GM23338 (cell line): ENCODE measurements around the gene ZNF775.

Experiments
- JUNB ChIP-seq: IDR thresholded peaks from one replicate; pipeline ENCODE4 v1.6.1; 2016; ENCODE audit warnings: antibody characterized with exemption; ENCODE audit not compliant: unreplicated experiment
- TF ChIP-seq, protein P1 (sequence below), 2 experiments: fragments of 200-600 bp in 1 of 2; sonication (generic) in 1 of 2; conservative IDR thresholded peaks; 2 replicates each; pipeline versions ENCODE4 v1.5.1 to v1.6.1; 2016 to 2017; ENCODE audit warnings: antibody characterized with exemption in 2 of 2, low read depth in 2 of 2, mild to moderate bottlenecking in 2 of 2, moderate library complexity in 1 of 2

DNA sequence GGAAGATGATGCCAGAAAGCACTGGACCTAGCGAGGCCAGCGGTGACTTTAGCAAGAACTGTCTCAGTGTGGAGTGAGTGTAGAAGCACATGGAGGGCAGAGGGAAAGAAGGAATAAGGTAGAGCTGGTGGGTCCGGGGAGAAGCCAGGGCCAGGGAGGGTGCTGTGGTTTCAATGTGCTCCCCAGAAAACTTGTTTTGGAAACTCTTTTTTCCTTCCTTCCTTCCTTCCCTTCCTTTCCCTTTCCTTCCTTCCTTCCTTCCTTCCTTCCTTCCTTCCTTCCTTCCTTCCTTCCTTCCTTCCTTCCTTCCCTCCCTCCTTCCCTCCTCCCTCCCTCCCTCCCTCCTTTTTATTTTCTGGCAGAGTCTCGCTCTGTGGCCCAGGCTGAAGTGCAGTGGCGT lies 32.2 kb upstream of the ZNF775 start:
- TF ChIP-seq, protein P1, sequence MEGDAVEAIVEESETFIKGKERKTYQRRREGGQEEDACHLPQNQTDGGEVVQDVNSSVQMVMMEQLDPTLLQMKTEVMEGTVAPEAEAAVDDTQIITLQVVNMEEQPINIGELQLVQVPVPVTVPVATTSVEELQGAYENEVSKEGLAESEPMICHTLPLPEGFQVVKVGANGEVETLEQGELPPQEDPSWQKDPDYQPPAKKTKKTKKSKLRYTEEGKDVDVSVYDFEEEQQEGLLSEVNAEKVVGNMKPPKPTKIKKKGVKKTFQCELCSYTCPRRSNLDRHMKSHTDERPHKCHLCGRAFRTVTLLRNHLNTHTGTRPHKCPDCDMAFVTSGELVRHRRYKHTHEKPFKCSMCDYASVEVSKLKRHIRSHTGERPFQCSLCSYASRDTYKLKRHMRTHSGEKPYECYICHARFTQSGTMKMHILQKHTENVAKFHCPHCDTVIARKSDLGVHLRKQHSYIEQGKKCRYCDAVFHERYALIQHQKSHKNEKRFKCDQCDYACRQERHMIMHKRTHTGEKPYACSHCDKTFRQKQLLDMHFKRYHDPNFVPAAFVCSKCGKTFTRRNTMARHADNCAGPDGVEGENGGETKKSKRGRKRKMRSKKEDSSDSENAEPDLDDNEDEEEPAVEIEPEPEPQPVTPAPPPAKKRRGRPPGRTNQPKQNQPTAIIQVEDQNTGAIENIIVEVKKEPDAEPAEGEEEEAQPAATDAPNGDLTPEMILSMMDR (conservative IDR thresholded peaks at IDR 0.05; ENCODE audit: low read depth in 2 of 2): no peak
- no peak for TF ChIP-seq JUNB
